ENCODE measurements around the gene PDE4D.

PDE4D gene

DNA sequence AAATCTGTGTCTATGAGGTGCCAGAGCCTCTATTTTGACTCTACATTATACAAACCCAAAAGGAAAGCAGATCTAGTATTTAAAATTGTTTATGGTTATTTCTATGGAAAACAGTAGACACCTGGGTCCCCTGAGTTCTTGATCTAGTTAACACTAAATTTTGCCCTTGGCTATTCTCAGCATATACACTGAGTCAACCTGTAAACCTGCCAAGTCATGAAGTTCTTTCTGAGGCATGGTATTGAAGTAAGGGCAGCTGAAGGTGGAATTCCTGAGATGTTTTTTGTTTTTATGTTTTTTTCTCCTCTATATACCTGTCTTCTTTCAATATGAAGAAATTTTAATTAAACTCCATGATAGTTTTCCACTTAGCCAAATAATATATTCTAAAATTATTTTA lies 120.2 kb downstream of the PDE4D start:
- H3K4me2 ChIP-seq (ENCODE audit: low read depth, low read length) = no peak overlapping the region

DNA sequence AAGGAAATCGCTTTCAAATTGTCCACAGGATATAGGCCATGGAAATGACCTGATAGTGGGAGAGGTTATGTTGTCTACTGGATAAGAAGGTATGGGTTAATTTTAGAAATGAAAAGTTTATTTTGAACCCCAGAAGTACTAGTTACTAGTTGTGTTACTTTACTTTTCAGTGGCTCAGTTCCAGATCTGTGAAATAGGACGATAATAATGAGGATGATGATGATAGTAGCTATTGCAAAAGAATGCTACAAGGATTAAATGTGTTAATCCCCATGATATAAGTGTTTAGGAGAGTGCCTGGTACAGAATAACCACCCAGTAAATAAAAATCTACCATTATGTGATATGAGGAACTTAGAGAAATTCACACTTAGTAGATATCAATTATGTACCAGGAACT lies 120.8 kb downstream of the PDE4D start:
- H3K9me2 ChIP-seq (replicated peaks; ENCODE audit: insufficient read depth, low read length) = no peaks in the 10 kb centered on the region

More for the DNA sequence above, 120.2 kb downstream of the PDE4D start:
- Histone ChIP-seq H3K9me3 (replicated peaks; ENCODE audit: insufficient read depth, low read length) (no peaks in the 10 kb centered on the region), H3K27me3 (replicated peaks; ENCODE audit: insufficient read depth, low read length) (no peaks in the 10 kb centered on the region), H3K79me2 (ENCODE audit: low read length) (no peaks in the 10 kb centered on the region), H3K27ac (ENCODE audit: low read length) (no peak overlapping the region), H4K20me1 (ENCODE audit: insufficient read depth, low read length) (no peaks in the 10 kb centered on the region), H3K4me3 (ENCODE audit: low read length) (no peak overlapping the region), H3K4me1 (ENCODE audit: low read length) (no peaks in the 10 kb centered on the region), H3F3A (ENCODE audit: insufficient read depth, low read length) (no peaks in the 10 kb centered on the region), H3K9me2 (replicated peaks; ENCODE audit: insufficient read depth, low read length) (no peaks in the 10 kb centered on the region), H3K36me3 (replicated peaks; ENCODE audit: insufficient read depth, low read length) (no peaks in the 10 kb centered on the region), H3K9ac (ENCODE audit: low read length) (no peak overlapping the region), H2AFZ (ENCODE audit: low read length) (no peak overlapping the region)
- DNase-seq = no peak
- TF ChIP-seq, protein P1, sequence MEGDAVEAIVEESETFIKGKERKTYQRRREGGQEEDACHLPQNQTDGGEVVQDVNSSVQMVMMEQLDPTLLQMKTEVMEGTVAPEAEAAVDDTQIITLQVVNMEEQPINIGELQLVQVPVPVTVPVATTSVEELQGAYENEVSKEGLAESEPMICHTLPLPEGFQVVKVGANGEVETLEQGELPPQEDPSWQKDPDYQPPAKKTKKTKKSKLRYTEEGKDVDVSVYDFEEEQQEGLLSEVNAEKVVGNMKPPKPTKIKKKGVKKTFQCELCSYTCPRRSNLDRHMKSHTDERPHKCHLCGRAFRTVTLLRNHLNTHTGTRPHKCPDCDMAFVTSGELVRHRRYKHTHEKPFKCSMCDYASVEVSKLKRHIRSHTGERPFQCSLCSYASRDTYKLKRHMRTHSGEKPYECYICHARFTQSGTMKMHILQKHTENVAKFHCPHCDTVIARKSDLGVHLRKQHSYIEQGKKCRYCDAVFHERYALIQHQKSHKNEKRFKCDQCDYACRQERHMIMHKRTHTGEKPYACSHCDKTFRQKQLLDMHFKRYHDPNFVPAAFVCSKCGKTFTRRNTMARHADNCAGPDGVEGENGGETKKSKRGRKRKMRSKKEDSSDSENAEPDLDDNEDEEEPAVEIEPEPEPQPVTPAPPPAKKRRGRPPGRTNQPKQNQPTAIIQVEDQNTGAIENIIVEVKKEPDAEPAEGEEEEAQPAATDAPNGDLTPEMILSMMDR (IDR thresholded peaks at IDR 0.05; ENCODE audit: low read length) = no peak
- TF ChIP-seq EZH2 (optimal IDR thresholded peaks at IDR 0.05; ENCODE audit: low read depth, low read length) (no peak), EZH2phosphoT487 (IDR thresholded peaks at IDR 0.05; ENCODE audit: low read length) (no peak)

GRCh38 chr5:59772206-59772605 lies 121.3 kb downstream of the PDE4D start:
- H3K9me2 ChIP-seq (replicated peaks; ENCODE audit: insufficient read depth, low read length) = no peaks in the 10 kb centered on the region
- no peak overlapping the region for H3K4me3 ChIP-seq (ENCODE audit: low read length)
- no peak overlapping the region for H2AFZ ChIP-seq (ENCODE audit: low read length)
- H3K79me2 ChIP-seq (ENCODE audit: low read length) = no peaks in the 10 kb centered on the region
- H3F3A ChIP-seq (ENCODE audit: insufficient read depth, low read length) = no peaks in the 10 kb centered on the region
- H3K4me1 ChIP-seq (ENCODE audit: low read length) = no peaks in the 10 kb centered on the region
- H3K27ac ChIP-seq (ENCODE audit: low read length) = no peak overlapping the region
- no peaks in the 10 kb centered on the region for H3K36me3 ChIP-seq (replicated peaks; ENCODE audit: insufficient read depth, low read length)
- TF ChIP-seq EZH2phosphoT487 (IDR thresholded peaks at IDR 0.05; ENCODE audit: low read length) = no peak
- TF ChIP-seq, protein P1 (IDR thresholded peaks at IDR 0.05; ENCODE audit: low read length) = no peak
- no peak for TF ChIP-seq EZH2 (optimal IDR thresholded peaks at IDR 0.05; ENCODE audit: low read depth, low read length)
- H3K27me3 ChIP-seq (replicated peaks; ENCODE audit: insufficient read depth, low read length) = no peaks in the 10 kb centered on the region
- no peak overlapping the region for H3K4me2 ChIP-seq (ENCODE audit: low read depth, low read length)
- DNase-seq = no peak
- H3K9me3 ChIP-seq (replicated peaks; ENCODE audit: insufficient read depth, low read length) = no peaks in the 10 kb centered on the region
- H4K20me1 ChIP-seq (ENCODE audit: insufficient read depth, low read length) = no peaks in the 10 kb centered on the region
- H3K9ac ChIP-seq (ENCODE audit: low read length) = no peak overlapping the region

More for the DNA sequence above, 120.8 kb downstream of the PDE4D start:
- Histone ChIP-seq H3K4me1 (ENCODE audit: low read length) (no peaks in the 10 kb centered on the region), H4K20me1 (ENCODE audit: insufficient read depth, low read length) (no peaks in the 10 kb centered on the region), H3K9ac (ENCODE audit: low read length) (no peak overlapping the region), H3K79me2 (ENCODE audit: low read length) (no peaks in the 10 kb centered on the region), H3K9me3 (replicated peaks; ENCODE audit: insufficient read depth, low read length) (no peaks in the 10 kb centered on the region), H3K4me2 (ENCODE audit: low read depth, low read length) (no peak overlapping the region), H3K27ac (ENCODE audit: low read length) (no peak overlapping the region), H3K27me3 (replicated peaks; ENCODE audit: insufficient read depth, low read length) (no peaks in the 10 kb centered on the region), H2AFZ (ENCODE audit: low read length) (no peak overlapping the region), H3K36me3 (replicated peaks; ENCODE audit: insufficient read depth, low read length) (no peaks in the 10 kb centered on the region), H3F3A (ENCODE audit: insufficient read depth, low read length) (no peaks in the 10 kb centered on the region), H3K4me3 (ENCODE audit: low read length) (no peak overlapping the region)
- no peak for DNase-seq
- TF ChIP-seq EZH2 (optimal IDR thresholded peaks at IDR 0.05; ENCODE audit: low read depth, low read length) (no peak), EZH2phosphoT487 (IDR thresholded peaks at IDR 0.05; ENCODE audit: low read length) (no peak)
- TF ChIP-seq, protein P1 (IDR thresholded peaks at IDR 0.05; ENCODE audit: low read length) = no peak

Measured in MM.1S (cell line).